BJ (cell line): Measurements from ENCODE around the gene RGS5. TPM values are rescaled to one million over a fixed set of nuclear protein-coding genes. Genes with fewer than 3 reads are reported as not detected.
"Not testable (repeated sequence)": the region's sequence is repeated elsewhere in the genome, so short reads cannot be mapped to it uniquely, and the experiment has no call there.

ENCODE experiments used
- CTCF ChIA-PET: fragments of 350-600 bp; formaldehyde crosslinking; extraction: SDS; loops from one replicate; lab custom pipeline; 2021; ENCODE audit warnings: antibody characterized with exemption, inconsistent platforms; lab: Yijun Ruan, JAX
- POLR2A ChIA-PET: fragments of 300-600 bp; sonication (Branson Sonifier 250); formaldehyde crosslinking; extraction: SDS; loops from one replicate; lab custom pipeline; 2021; ENCODE audit warnings: antibody characterized with exemption; lab: Charles Lee
- DNase-seq: peaks from one replicate; pipeline ENCODE4 v3.0.0-alpha.2; 2011; ENCODE audit warnings: low read depth
- H3K27me3 ChIP-seq: 2 replicates; pipeline ENCODE4 v1.6.0; 2011; ENCODE audit warnings: low read length; ENCODE audit not compliant: control insufficient read depth, insufficient read depth
- H3K36me3 ChIP-seq: 2 replicates; pipeline ENCODE4 v1.5.1; 2011; ENCODE audit warnings: low read length; ENCODE audit not compliant: control insufficient read depth, insufficient read depth
- H3K4me3 ChIP-seq: 2 replicates; pipeline ENCODE4 v1.5.1; 2011; ENCODE audit warnings: low read depth, mild to moderate bottlenecking, control low read depth, low read length
- CTCF ChIP-seq: IDR thresholded peaks from 2 replicates; pipeline ENCODE4 v1.5.1; 2011; ENCODE audit warnings: low read depth, mild to moderate bottlenecking, control low read depth, inconsistent platforms, low read length, moderate library complexity; ENCODE audit not compliant: insufficient read depth
- polyA plus RNA-seq: library from polyadenylated mRNA; depleted of rRNA; stranded (reverse); fragments of >200 nt; gene quantifications from 2 replicates; pipeline ENCODE4 v1.2.3, GENCODE V29; 2011

RGS5 gene
- polyA plus RNA-seq, 1 experiment, result 8.5 TPM

GRCh38 chr1:163240705-163241104 lies 38.0 kb upstream of the RGS5 start:
- Histone ChIP-seq H3K4me3 (no peak overlapping the region), H3K27me3 (no peaks in the 10 kb centered on the region), H3K36me3 (no peaks in the 10 kb centered on the region)
- TF ChIP-seq CTCF, result no peak
- ChIA-PET POLR2A (no interaction called here), CTCF (no interaction called here)
- DNase-seq, result no peak

GRCh38 chr1:163233643-163234042 lies 30.9 kb upstream of the RGS5 start:
- H3K36me3 ChIP-seq, DNase-seq, CTCF ChIA-PET, H3K4me3 ChIP-seq, H3K27me3 ChIP-seq, POLR2A ChIA-PET: not testable (repeated sequence)

GRCh38 chr1:163231385-163231784 lies 28.7 kb upstream of the RGS5 start:
- no peaks in the 10 kb centered on the region for H3K27me3 ChIP-seq
- ChIA-PET CTCF (interaction anchor here (1.6 kb wide), 1 partner anchor 56 kb away, joined by 3 read pairs; no protein-coding TSS in a partner anchor), POLR2A (no interaction called here)
- no peak overlapping the region for H3K4me3 ChIP-seq
- H3K36me3 ChIP-seq, result no peaks in the 10 kb centered on the region
- DNase-seq, result peak; percentile 30
- TF ChIP-seq CTCF, result no peak

- H3K36me3 ChIP-seq, result no peaks in the 10 kb centered on the region
- no peak for TF ChIP-seq CTCF
- H3K27me3 ChIP-seq, result no peaks in the 10 kb centered on the region
- no peak for DNase-seq
- H3K4me3 ChIP-seq, result no peak overlapping the region
- ChIA-PET CTCF (interaction anchor here (1.6 kb wide), 1 partner anchor 56 kb away, joined by 3 read pairs; no protein-coding TSS in a partner anchor), POLR2A (no interaction called here)
Observed at GRCh38 chr1:163230827-163231226, 28.1 kb upstream of the RGS5 start.

- DNase-seq, CTCF ChIA-PET, H3K4me3 ChIP-seq, H3K27me3 ChIP-seq, POLR2A ChIA-PET, H3K36me3 ChIP-seq: not testable (repeated sequence)
Observed at GRCh38 chr1:163228271-163228670, 25.6 kb upstream of the RGS5 start.

GRCh38 chr1:163227126-163227525 lies 24.4 kb upstream of the RGS5 start:
- POLR2A ChIA-PET, result no interaction called here
- no peaks in the 10 kb centered on the region for H3K27me3 ChIP-seq
- DNase-seq, result no peak
- no peak for TF ChIP-seq CTCF
- CTCF ChIA-PET, result no interaction called here
- no peak overlapping the region for H3K4me3 ChIP-seq
- H3K36me3 ChIP-seq, result no peaks in the 10 kb centered on the region
